GM13977 (cell line): ENCODE data around the gene OTUB1.

Experiments
- DNase-seq: peaks from one replicate; pipeline ENCODE4 v3.0.0; 2012; ENCODE audit warnings: low spot score
- in situ Hi-C: fragments of 300-500 bp; cut with MboI; formaldehyde crosslinking; loops from one replicate; pipeline ENCODE4 v1.12.0; 2022; ENCODE audit warnings: low sequenced_read_pairs, low pct_unique_long_range_greater_than_20kb, mixed read lengths, inconsistent platforms; ENCODE audit not compliant: unreplicated experiment
- TF ChIP-seq, protein P1 (sequence below): IDR thresholded peaks from 2 replicates; pipeline ENCODE4 v1.5.1; 2012; ENCODE audit warnings: mild to moderate bottlenecking, control low read depth; ENCODE audit not compliant: insufficient read depth; ENCODE audit errors: extremely low read depth, missing control alignments

The OTUB1 gene

DNA sequence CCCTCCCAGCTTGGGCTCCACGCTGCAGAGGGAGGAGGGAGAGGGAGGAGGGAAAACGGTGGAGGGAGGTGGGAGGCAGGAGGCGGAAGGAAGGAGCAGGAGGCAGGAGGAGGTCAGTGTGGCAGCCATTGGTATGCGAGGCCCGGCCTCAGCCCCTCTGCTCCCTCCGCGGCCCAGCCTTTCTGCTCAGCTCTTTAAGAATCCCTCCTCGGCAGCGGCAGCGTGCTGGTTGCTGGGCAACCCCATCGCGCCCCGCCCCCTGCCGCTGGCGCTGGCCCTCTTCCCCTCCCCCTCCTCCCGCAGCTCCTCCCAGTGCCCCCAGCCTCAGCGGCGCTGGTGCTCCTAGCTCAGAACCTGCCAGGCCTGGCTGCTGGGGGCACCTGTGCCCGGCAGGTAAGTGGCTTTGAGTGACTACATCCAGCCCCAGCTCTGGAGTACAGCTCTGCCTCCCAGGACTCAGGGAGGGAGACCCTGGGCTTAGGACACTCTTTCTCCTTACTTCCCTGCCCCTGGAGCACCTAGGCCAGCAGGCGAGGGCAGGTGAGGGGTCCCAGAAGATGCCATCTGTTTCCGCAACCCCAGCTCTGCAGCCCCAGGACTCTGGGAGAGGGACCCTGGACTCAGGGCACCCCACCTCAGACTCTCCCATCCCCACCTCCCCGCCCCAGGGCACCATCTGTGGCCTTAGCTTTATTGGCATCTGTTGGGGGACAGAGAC, 42.3 kb downstream of the OTUB1 start:
- TF ChIP-seq, protein P1, sequence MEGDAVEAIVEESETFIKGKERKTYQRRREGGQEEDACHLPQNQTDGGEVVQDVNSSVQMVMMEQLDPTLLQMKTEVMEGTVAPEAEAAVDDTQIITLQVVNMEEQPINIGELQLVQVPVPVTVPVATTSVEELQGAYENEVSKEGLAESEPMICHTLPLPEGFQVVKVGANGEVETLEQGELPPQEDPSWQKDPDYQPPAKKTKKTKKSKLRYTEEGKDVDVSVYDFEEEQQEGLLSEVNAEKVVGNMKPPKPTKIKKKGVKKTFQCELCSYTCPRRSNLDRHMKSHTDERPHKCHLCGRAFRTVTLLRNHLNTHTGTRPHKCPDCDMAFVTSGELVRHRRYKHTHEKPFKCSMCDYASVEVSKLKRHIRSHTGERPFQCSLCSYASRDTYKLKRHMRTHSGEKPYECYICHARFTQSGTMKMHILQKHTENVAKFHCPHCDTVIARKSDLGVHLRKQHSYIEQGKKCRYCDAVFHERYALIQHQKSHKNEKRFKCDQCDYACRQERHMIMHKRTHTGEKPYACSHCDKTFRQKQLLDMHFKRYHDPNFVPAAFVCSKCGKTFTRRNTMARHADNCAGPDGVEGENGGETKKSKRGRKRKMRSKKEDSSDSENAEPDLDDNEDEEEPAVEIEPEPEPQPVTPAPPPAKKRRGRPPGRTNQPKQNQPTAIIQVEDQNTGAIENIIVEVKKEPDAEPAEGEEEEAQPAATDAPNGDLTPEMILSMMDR, result no peak
- DNase-seq, result no peak
- in situ Hi-C loops, result no loop called here

DNA sequence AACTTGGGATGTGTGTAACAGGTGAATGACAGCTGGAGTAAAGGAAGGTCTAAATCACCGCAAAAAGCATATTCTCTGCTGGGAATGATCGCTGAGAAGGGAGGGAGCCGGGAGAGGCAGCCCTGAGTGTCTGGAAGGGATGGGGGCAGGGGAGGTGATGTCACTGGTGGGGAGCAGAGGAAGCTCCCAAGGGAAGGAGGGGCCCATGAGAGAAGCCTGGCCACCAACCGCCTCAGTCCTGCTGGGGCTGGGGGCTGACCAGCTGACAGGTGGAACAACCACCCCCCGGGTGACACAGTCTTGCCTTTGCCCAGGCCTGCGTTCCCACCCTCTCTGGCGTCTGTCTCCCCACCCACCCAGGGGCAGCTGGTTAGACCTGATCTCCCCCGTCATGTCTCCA, 43.5 kb downstream of the OTUB1 start:
- DNase-seq, result no peak
- TF ChIP-seq, protein P1, result no peak
- in situ Hi-C loops, result no loop called here

DNA sequence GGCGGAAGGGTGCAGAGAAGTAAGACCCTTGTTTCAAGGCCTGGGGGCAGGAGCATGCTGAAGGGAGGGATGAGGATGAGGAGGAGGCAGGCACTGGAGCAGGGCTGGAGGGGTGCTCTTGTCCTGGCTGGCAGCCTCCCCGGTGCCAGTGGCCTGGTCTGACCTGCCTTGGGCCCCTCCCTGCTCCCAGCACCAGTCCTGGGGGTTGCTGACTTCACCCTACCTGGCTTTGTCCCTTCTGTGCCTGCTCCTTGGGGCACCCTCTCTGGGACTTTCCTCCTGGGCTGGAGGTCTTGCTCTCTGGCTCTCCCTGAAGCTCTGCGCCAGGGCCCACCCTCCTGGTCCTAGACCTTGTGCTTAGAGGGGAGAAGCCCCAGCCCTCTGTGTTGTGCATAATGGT, 44.8 kb downstream of the OTUB1 start:
- in situ Hi-C loops, result no loop called here
- DNase-seq, result no peak
- TF ChIP-seq, protein P1, result no peak

DNA sequence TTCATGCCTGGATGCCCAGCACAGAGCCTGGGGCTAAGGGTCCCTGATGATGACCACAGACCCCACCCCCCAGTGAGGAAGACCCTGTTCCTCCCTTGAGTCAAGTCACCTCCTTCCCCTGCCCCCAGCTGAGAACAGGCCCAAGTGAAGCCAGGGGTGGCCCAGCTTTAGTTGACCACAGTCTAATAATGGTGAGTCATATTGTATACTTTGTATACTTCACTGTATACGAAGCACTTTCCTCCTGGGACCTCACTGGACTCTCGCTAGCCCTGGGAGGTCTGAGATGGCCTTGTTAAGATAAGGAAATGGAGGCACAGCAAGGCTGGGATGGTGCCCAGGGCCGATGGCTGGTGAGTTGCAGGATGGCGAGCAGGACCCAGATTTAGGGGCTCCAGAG, 45.8 kb downstream of the OTUB1 start:
- no peak for DNase-seq
- TF ChIP-seq, protein P1, result no peak
- in situ Hi-C loops, result no loop called here

DNA sequence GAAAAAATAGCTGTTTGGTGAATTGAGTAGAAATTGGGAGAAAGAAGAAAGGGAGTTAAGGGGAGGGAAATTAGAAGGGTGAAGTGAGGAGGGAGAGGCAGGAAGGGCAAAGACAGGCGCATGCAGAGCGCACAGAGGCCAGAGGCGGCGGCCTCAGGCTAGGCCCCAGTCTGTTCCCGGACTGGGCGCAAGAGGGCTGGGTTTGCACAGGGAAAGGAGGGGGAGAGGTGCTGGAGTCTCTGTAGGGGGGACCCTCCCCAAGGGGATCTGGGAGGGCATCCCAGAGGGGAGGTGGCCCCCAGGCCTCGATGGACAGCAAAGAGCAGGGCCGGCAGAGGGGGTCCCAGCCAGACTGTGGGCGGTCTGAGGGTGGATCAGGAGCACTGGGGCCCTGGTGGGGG, 48.2 kb downstream of the OTUB1 start:
- no peak for DNase-seq
- TF ChIP-seq, protein P1, result no peak
- in situ Hi-C loops, result no loop called here

DNA sequence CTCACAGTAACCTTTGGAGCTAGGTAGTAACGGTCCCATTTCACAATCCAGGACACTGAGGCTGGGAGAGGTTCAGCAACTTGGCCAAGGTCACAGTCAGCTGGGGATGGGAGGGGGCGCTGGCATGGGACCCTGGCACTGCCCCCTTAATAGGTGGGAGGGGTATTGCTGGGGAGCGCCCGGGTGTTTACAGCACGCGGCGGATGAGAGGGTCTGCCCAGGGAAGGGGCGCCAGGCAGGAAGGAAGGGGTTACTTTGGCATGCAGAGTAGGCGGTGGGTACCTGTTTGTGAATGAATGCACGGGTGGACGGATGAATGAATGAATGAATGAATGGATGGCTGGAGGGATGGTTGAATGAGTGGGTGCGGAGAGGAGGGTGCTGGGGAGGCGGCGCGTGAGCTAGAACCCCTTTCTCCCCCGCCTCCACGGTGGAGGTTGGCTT, 48.9 kb downstream of the OTUB1 start:
- in situ Hi-C loops, result no loop called here
- DNase-seq, result no peak
- TF ChIP-seq, protein P1, result no peak
